B cell (primary cell): Measurements from ENCODE around the gene MAP4K4. TPM values are rescaled to one million over a fixed set of nuclear protein-coding genes. Genes with fewer than 3 reads are reported as not detected.

Source experiments
- ATAC-seq: fragments of 200-7000 bp; cut with Tn5 transposase; one replicate; pipeline ENCODE4 v1.10.0; 2021; ENCODE audit warnings: low read depth, mild to moderate bottlenecking, moderate number of reproducible peaks, moderate library complexity
- CTCF ChIA-PET: fragments of 350-600 bp; sonication (Branson Sonifier 250); formaldehyde crosslinking; loops from one replicate; lab custom pipeline; 2021; ENCODE audit warnings: antibody characterized with exemption, inconsistent platforms; lab: Charles Lee
- POLR2A ChIA-PET: fragments of 350-600 bp; sonication (Branson Sonifier 250); formaldehyde crosslinking; loops from one replicate; lab custom pipeline; 2021; ENCODE audit warnings: antibody characterized with exemption; lab: Charles Lee
- DNase-seq: peaks from one replicate; pipeline ENCODE4 v3.0.0; 2013
- H2AFZ ChIP-seq: 2 replicates; pipeline ENCODE4 v1.6.1; 2012; ENCODE audit warnings: mild to moderate bottlenecking, low read depth, low read length; ENCODE audit not compliant: insufficient read depth, poor library complexity, severe bottlenecking
- H3K27ac ChIP-seq, 2 donors: 1 replicate in 1 of 2; 2 replicates in 1 of 2; pipeline ENCODE4 v1.5.1; 2012 to 2013; ENCODE audit warnings: low read length in 2 of 2, mild to moderate bottlenecking in 2 of 2, moderate library complexity in 1 of 2
- H3K27me3 ChIP-seq, 4 experiments: fragments of 200-600 bp in 1 of 4; sonication (generic) in 1 of 4; replicated peaks in 1 of 4; 1 replicate in 2 of 4; 2 replicates in 2 of 4; pipeline versions ENCODE4 v1.6.1 to v1.7.0; 2013 to 2016; ENCODE audit warnings: low read length in 3 of 4, mild to moderate bottlenecking in 2 of 4, mixed read lengths in 1 of 4, moderate library complexity in 1 of 4; ENCODE audit not compliant: insufficient read depth in 4 of 4, control insufficient read depth in 3 of 4; ENCODE audit errors: control extremely low read depth in 1 of 4
- H3K36me3 ChIP-seq, 2 experiments: replicated peaks in 1 of 2; 1 replicate in 1 of 2; 2 replicates in 1 of 2; pipeline versions ENCODE4 v1.6.1 to v1.7.1; 2013; ENCODE audit warnings: low read length in 1 of 2; ENCODE audit not compliant: insufficient read depth in 2 of 2, control insufficient read depth in 1 of 2; ENCODE audit errors: control extremely low read depth in 1 of 2, extremely low read depth in 1 of 2
- H3K4me1 ChIP-seq, 2 donors: fragments of 200-600 bp in 1 of 2; sonication (generic) in 1 of 2; 1 replicate in 1 of 2; 2 replicates in 1 of 2; pipeline versions ENCODE4 v1.5.1 to v1.6.1; 2013 to 2017; ENCODE audit warnings: low read length in 2 of 2; ENCODE audit not compliant: control insufficient read depth in 2 of 2, insufficient read depth in 2 of 2
- H3K4me2 ChIP-seq: replicated peaks from 2 replicates; pipeline ENCODE3; 2012; ENCODE audit warnings: mild to moderate bottlenecking, low read depth, low read length; ENCODE audit not compliant: poor library complexity, severe bottlenecking
- H3K4me3 ChIP-seq, 5 experiments: fragments of 200-600 bp in 1 of 5; sonication (generic) in 1 of 5; 1 replicate in 3 of 5; 2 replicates in 2 of 5; pipeline versions ENCODE4 v1.5.1 to v1.7.0; 2011 to 2016; ENCODE audit warnings: low read length in 4 of 5, mild to moderate bottlenecking in 4 of 5, low read depth in 2 of 5, control low read depth in 1 of 5, moderate library complexity in 1 of 5; ENCODE audit not compliant: insufficient read depth in 1 of 5; ENCODE audit errors: control extremely low read depth in 1 of 5, extremely low read depth in 1 of 5
- H3K79me2 ChIP-seq: fragments of 200-600 bp; sonication (generic); one replicate; pipeline ENCODE4 v1.6.0; 2016; ENCODE audit warnings: low read length; ENCODE audit not compliant: control insufficient read depth, insufficient read depth
- H3K9ac ChIP-seq: fragments of 200-600 bp; sonication (generic); 2 replicates; pipeline ENCODE4 v1.6.1; 2017; ENCODE audit warnings: mild to moderate bottlenecking, low read length, moderate library complexity
- H3K9me3 ChIP-seq, 3 donors: one replicate each; pipeline versions ENCODE4 v1.6.1 to v1.7.1; 2013; ENCODE audit warnings: low read length in 2 of 3; ENCODE audit not compliant: control insufficient read depth in 2 of 3, insufficient read depth in 1 of 3; ENCODE audit errors: control extremely low read depth in 1 of 3
- H4K20me1 ChIP-seq: 2 replicates; pipeline ENCODE4 v1.6.0; 2012; ENCODE audit warnings: mild to moderate bottlenecking, low read length; ENCODE audit not compliant: insufficient read depth, control insufficient read depth, poor library complexity, severe bottlenecking
- H3K27ac Mint-ChIP-seq: one replicate; pipeline ENCODE4 v1.8.0; 2021; ENCODE audit warnings: mixed read lengths
- H3K27me3 Mint-ChIP-seq: one replicate; pipeline ENCODE4 v1.8.0; 2021; ENCODE audit warnings: mixed read lengths
- H3K4me1 Mint-ChIP-seq: one replicate; pipeline ENCODE4 v1.8.0; 2021; ENCODE audit warnings: mixed read lengths
- H3K4me3 Mint-ChIP-seq: one replicate; pipeline ENCODE4 v1.8.0; 2021; ENCODE audit warnings: mixed read lengths
- H3K9me3 Mint-ChIP-seq: one replicate; pipeline ENCODE4 v1.8.0; 2022; ENCODE audit warnings: mixed read lengths; ENCODE audit not compliant: insufficient read depth
- CTCF ChIP-seq: fragments of 200-600 bp; IDR thresholded peaks from one replicate; pipeline ENCODE4 v1.8.0; 2022; ENCODE audit warnings: antibody characterized with exemption, mild to moderate bottlenecking
- EZH2 ChIP-seq: IDR thresholded peaks from 2 replicates; pipeline ENCODE4 v1.6.1; 2012; ENCODE audit warnings: borderline replicate concordance, low read depth, mild to moderate bottlenecking, moderate library complexity, low read length; ENCODE audit not compliant: insufficient read depth, poor library complexity, severe bottlenecking
- WGBS: methylation state at CpG from one replicate; pipeline ENCODE4 v1.1.5; 2013; ENCODE audit warnings: missing lambda C conversion rate; ENCODE audit not compliant: insufficient coverage; 5-methylcytosine and 5-hydroxymethylcytosine counted together
- intact Hi-C: fragments of 100-400 bp; cut with micrococcal nuclease; formaldehyde crosslinking; loops from one replicate; pipeline ENCODE4 v1.10.0; 2022
- polyA plus RNA-seq: library from polyadenylated mRNA; depleted of rRNA; stranded (reverse); fragments of >200 nt; gene quantifications from 2 replicates; pipeline ENCODE4 v1.2.3, GENCODE V29; 2012
- total RNA-seq, 2 donors: library from RNA; stranded (reverse); fragments of 120-200 nt in 1 of 2; gene quantifications; 1 replicate in 1 of 2; 2 replicates in 1 of 2; pipeline versions ENCODE4 v1.2.3 to v1.2.4, GENCODE V29; 2013 to 2022

Gene MAP4K4
- total and polyA plus RNA-seq, 2 donors (not counting 1 experiment from before 2014, with no cell fraction given), result 54.8 to 280 TPM

GRCh38 chr2:101745711-101746694, 48.5 kb downstream of the MAP4K4 start:
- Histone ChIP-seq H2AFZ (no peak overlapping the region), H4K20me1 (peaks cover 62% of the 10 kb centered on the region), H3K27ac (peak overlapping the region in 1 of 2 donors; percentile 5), H3K9me3 (no peaks in the 10 kb centered on the region), H3K4me3 (no peak overlapping the region), H3K36me3 (no peaks in the 10 kb centered on the region), H3K9ac (no peak overlapping the region), H3K27me3 (no peaks in the 10 kb centered on the region), H3K4me1 (peaks cover 73% of the 10 kb centered on the region in 2 donors), H3K79me2 (peaks cover 82% of the 10 kb centered on the region), H3K4me2 (peak overlapping the region; percentile 10)
- DNase-seq (no peak), ATAC-seq (no peak)
- ChIA-PET POLR2A (interaction anchor here (0.9 to 1.5 kb wide), 2 partner anchors 29 to 36 kb away, joined by 5 to 7 read pairs; no protein-coding TSS in a partner anchor), CTCF (interaction anchor here (0.7 to 2.5 kb wide), 8 partner anchors 17 to 88 kb away, joined by 3 to 8 read pairs (median 4); no protein-coding TSS in a partner anchor)
- intact Hi-C loops, result loop anchor here (2.0 kb wide), 1 partner anchor 21 kb away; no protein-coding TSS in a partner anchor
- TF ChIP-seq CTCF (no peak), EZH2 (no peak)
- Mint-ChIP-seq H3K4me3 (peak overlapping the region; percentile 1), H3K27ac (no peak overlapping the region), H3K4me1 (peaks cover 71% of the 10 kb centered on the region), H3K9me3 (no peaks in the 10 kb centered on the region), H3K27me3 (no peaks in the 10 kb centered on the region)
- WGBS, result 100% methylated on average over 1 of the region's 4 CpGs
